Measurements from ENCODE around the gene ZNF846. TPM values are rescaled to one million over a fixed set of nuclear protein-coding genes. Genes with fewer than 3 reads are reported as not detected.
A peak's percentile ranks its signal among the peaks of the same experiment; 100 is the strongest.
"Not testable (repeated sequence)": the region's sequence is repeated elsewhere in the genome, so short reads cannot be mapped to it uniquely, and the experiment has no call there.

The ZNF846 gene
- total RNA-seq, result 10 to 100 TPM; 13.5 to 18.2 TPM
- long read RNA-seq, donor 1, partial matches to known transcripts, result 0 of 2 reads
- long read RNA-seq, donor 1, other reads (novel, unspliced or antisense), result 2 of 2 reads
- long read RNA-seq, donor 2, partial matches to known transcripts, result 0 of 2 reads
- long read RNA-seq, donor 2, other reads (novel, unspliced or antisense), result 2 of 2 reads

- DNase-seq (ENCODE audit: low spot score), result peak; percentile 98
- intact Hi-C loops (cut with DNase I), result no loop called here
These were observed at the start of gene ZNF846 for GRCh38 chr19:9768175-9769112. Gene ZNF846, minus strand, starts transcription at chr19:9768738. Its CDS starts 3,788 bp downstream, at chr19:9764950.

- intact Hi-C loops (cut with DNase I), result no loop called here
- no peak for DNase-seq (ENCODE audit: low spot score)
These were observed 49.7 kb upstream of the ZNF846 start for GRCh38 chr19:9818175-9818733.

DNA sequence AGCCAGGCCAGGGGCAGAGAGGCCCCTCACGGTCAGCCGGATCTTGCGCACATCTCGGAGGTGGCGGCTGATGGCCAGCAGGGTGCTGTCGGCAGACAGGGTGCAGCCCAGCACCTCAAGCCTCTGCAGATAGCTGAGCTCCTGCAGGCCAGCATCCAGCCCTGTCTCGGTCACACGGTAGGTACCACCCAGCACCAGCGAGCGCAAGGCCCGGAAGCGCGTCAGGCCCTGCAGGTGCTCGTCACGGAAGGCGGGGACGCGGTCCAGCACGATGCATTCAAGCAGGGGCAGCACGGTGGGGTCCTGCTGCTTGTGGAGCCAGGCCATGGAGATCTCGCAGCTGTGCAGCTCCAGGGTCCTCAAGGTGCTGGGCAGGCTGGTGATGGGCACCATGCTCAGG lies 42.6 kb upstream of the ZNF846 start:
- no peak for DNase-seq (ENCODE audit: low spot score)
- intact Hi-C loops (cut with DNase I), result no loop called here

- DNase-seq (ENCODE audit: low spot score), result no peak
- intact Hi-C loops (cut with DNase I), result no loop called here
These were observed 40.6 kb upstream of the ZNF846 start for GRCh38 chr19:9808855-9809824.

DNA sequence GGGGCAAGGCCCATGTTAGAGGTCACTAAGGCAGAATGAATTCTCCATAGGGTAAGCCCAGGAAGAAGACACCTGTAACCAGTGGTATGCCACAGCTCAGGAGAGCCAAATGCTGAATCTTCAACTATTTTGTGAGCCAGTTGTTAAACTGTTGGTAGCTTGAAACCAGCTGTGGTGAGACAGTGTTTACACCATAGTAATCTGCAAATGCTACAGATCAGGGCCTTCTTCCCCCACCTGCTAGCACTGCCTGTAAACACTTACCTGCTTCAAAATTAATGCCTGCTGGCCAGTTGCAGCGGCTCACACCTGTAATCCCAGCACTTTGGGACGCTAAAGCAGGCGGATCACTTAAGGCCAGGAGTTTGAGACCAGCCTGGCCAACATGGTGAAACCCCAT lies 38.3 kb upstream of the ZNF846 start:
- no peak for DNase-seq (ENCODE audit: low spot score)
- intact Hi-C loops (cut with DNase I), result no loop called here

DNA sequence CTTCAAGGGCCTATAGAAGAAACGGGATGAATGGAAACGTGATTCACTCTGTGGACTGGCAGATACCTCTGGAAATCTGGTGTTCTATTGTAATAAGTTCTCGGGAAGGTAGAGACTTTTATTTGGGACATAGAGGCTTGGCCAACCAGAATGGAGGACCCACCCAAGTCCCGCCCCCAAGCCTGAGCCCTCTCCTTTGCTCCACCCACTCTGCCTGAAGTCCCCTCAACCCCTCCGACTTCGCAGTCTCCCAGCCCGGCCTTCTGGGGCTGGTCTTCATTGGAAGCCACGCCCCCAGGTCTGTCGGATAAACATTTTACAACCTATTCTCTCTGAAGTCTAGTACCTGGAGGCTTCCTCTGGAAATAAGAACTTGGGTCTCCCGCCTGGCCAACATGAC lies 33.4 kb upstream of the ZNF846 start:
- DNase-seq (ENCODE audit: low spot score), result no peak
- intact Hi-C loops (cut with DNase I), result no loop called here

DNA sequence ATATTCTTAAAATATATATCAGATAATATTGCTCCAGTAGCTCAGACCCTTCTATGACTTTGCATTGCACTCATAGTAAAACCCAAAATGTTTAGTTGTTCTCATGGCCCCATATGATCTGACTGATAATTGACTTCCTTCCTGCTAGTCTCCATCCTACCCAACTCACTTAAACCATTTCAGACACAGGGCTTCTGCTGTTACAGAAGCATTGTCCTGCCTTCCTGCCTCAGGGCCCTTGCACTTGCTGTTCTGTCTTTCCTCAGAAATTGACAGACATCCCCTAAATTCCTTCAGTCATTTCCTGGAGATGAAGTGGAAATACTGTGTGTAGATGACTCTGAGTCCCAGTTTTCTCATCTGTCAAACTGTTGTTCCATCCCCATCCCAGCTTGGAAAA lies 30.6 kb upstream of the ZNF846 start:
- no peak for DNase-seq (ENCODE audit: low spot score)
- intact Hi-C loops (cut with DNase I), result loop anchor here in 1 of 2 donors (10.0 kb wide), 2 partner anchors 484 to 594 kb away; no protein-coding TSS in a partner anchor

DNA sequence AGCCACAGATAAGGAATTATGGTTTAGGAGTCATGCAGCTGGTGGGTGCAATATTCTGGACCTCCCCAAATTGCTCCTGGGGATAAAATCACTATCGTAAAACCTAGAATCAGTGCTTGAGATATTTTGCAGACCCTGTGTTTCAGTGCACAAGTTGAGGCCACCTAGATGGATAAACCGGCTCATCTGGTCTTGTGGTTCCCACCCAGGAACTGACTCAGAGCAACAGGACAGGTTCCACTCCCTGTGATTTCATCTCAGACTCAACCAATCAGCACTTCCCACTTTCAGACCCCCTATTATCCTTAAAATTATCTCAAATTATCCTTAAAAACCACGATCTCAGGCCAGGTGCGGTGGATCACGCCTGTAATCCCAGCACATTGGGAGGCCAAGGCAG lies 29.3 kb upstream of the ZNF846 start:
- no peak for DNase-seq (ENCODE audit: low spot score)
- intact Hi-C loops (cut with DNase I), result loop anchor here in 1 of 2 donors (10.0 kb wide), 2 partner anchors 483 to 593 kb away; no protein-coding TSS in a partner anchor

DNA sequence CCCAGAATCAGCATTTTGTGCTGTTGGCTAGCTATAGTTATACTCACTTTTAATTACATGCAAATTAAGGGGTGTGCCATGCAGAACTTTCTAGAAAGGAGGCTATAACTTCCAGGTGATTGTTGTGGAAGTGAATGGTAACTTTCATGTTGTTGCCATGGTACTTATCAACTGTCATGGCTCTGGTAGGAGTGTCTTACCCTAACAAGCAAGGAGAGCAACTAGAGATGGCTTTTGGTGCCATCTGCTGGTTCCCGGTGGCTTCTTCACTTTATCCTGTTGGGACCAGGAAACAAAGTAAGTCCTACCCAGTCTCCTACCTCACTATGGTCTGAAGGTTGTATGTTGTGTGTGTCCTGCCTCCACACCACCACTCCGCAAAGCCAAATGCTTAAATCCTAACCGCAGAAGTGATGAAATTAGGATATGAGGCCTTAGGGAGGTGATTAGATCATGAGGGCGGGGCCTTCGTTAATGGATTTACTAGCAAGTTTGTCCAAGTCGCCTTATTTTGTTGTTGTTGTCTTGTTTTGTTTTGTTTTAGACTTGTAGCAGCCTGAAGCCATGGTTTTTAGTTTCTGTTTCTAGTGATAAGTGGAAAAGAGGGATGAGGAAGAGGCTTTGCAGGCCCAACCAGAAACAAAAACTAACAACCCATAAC lies 27.7 kb upstream of the ZNF846 start:
- intact Hi-C loops (cut with DNase I), result loop anchor here in 1 of 2 donors (10.0 kb wide), 2 partner anchors 481 to 591 kb away; no protein-coding TSS in a partner anchor
- peak; percentile 88 for DNase-seq (ENCODE audit: low spot score)

DNA sequence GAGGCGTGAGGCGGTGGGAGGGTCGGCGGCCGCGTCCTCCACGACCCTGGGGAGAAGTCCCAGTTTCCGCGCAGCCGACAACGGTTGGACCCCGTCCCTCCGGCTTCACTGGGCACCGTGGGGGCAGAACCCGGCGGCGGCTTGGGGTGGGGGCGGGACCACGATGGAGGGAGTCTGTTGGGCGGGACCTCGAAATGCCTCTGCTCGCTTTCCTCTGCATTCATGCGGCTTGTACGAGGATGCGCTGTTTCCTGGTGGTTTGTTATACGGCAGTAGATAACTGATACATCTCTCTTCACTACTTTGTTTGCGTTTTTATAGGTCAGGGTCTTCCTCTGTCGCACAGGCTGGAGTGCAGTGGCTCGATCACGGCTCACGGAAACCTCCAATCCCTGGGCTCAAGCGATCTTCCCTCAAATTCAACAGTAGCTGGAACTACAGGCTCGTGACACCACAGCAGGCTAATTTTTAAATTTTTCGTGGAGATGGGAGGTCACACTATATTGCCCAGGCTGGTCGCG lies 24.6 kb upstream of the ZNF846 start:
- DNase-seq (ENCODE audit: low spot score), result peak; percentile 90
- intact Hi-C loops (cut with DNase I), result loop anchor here in 1 of 2 donors (5.0 to 10.0 kb wide), 3 partner anchors 171 to 588 kb away; partner anchors contain the start of gene ZNF561

GRCh38 chr19:9792206-9793070 lies 23.9 kb upstream of the ZNF846 start:
- DNase-seq (ENCODE audit: low spot score), result peak; percentile 97
- intact Hi-C loops (cut with DNase I), result loop anchor here in 1 of 2 donors (5.0 to 10.0 kb wide), 3 partner anchors 170 to 588 kb away; partner anchors contain the start of gene ZNF561

- intact Hi-C loops (cut with DNase I), result loop anchor here in 1 of 2 donors (5.0 to 10.0 kb wide), 3 partner anchors 169 to 587 kb away; partner anchors contain the start of gene ZNF561
These were observed 23.1 kb upstream of the ZNF846 start for GRCh38 chr19:9791552-9792205.

GRCh38 chr19:9791073-9791367 lies 22.5 kb upstream of the ZNF846 start:
- intact Hi-C loops (cut with DNase I), result loop anchor here in 1 of 2 donors (5.0 to 10.0 kb wide), 3 partner anchors 169 to 586 kb away; partner anchors contain the start of gene ZNF561
- DNase-seq (ENCODE audit: low spot score), result not testable (repeated sequence)

More at GRCh38 chr19:9791552-9792205, 23.1 kb upstream of the ZNF846 start:
- DNase-seq (ENCODE audit: low spot score), result peak; percentile 98

GRCh38 chr19:9789579-9789978 lies 21.0 kb upstream of the ZNF846 start:
- intact Hi-C loops (cut with DNase I), result loop anchor here in 1 of 2 donors (10.0 kb wide), 2 partner anchors 165 to 475 kb away; partner anchors contain the start of gene ZNF561
- DNase-seq (ENCODE audit: low spot score), result not testable (repeated sequence)

DNA sequence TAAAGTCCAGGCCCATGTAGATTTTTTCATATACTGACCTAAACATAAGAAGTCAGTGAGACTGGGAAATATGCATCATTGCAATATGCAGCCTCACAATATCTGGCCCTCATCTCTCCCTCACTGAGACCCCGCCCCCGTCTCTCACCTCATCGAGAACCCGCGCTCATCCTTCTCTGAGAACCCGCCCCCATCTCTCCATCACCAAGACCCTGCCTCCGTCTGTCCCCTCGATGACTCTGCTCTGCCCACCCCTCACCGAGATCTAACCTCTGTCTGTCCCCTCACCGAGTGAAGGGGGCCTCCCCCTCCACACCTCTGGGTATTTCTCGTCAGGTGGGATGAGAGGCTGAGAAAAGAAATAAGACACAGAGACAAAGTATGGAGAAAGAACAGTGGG lies 20.5 kb upstream of the ZNF846 start:
- intact Hi-C loops (cut with DNase I), result loop anchor here in 1 of 2 donors (10.0 kb wide), 2 partner anchors 164 to 474 kb away; partner anchors contain the start of gene ZNF561
- peak; percentile 62 for DNase-seq (ENCODE audit: low spot score)

- intact Hi-C loops (cut with DNase I), result loop anchor here in 1 of 2 donors (10.0 kb wide), 2 partner anchors 164 to 474 kb away; partner anchors contain the start of gene ZNF561
- DNase-seq (ENCODE audit: low spot score), result not testable (repeated sequence)
These were observed 20.1 kb upstream of the ZNF846 start for GRCh38 chr19:9788604-9789003.

All from posterior vena cava (tissue), 2 donors.